HG03520 (cell line): ENCODE measurements around the gene GZF1.
"Not testable (repeated sequence)": the region's sequence is repeated elsewhere in the genome, so short reads cannot be mapped to it uniquely, and the experiment has no call there.

Experiments
- ATAC-seq: cut with Tn5 transposase; IDR thresholded peaks from one replicate; pipeline ENCODE4 v1.9.1; 2021; ENCODE audit warnings: mild to moderate bottlenecking, moderate library complexity; ENCODE audit not compliant: unreplicated experiment

The GZF1 gene

DNA sequence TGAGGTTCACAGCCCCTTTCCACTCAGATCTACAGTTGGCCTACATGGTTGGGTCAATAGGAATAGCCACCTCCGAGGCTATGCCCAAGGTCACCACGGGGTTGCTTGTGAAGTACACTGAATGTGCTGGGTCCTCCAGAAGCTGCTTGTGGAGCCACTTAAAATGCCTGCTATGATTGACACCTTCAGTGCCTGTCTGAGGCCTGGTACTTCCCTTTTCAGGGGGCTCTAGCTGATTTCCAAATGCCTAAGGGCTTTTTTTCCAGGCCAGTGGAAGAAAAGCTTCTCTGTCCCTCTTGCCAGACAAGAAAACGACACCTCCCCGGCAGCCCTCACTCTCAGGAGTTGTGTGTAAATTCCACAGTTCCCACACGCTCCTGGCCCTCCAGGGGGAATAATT, 17.6 kb upstream of the GZF1 start:
- ATAC-seq: no peak

- no peak for ATAC-seq
Observed at GRCh38 chr20:23346002-23346401, 16.0 kb upstream of the GZF1 start.

- ATAC-seq: no peak
Observed at GRCh38 chr20:23347791-23348190, 14.2 kb upstream of the GZF1 start.

DNA sequence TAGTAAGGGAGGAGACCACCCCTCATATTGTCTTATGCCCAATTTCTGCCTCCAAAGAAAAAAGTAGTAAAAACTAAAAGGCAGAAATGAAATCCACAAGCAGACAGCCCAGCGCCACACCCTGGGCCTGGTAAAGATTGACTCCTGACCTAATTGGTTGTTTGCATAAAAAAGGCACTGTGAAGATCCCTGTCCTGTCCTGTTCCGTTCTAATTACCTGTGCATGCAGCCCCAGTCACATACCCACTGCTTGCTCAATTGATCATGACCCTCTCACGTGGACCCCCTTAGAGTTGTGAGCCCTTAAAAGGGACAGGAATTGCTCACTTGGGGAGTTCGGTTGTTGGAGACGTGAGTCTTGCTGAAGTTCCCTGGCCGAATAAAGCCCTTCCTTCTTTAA, 13.5 kb upstream of the GZF1 start:
- ATAC-seq: not testable (repeated sequence)

GRCh38 chr20:23349338-23350195, 12.4 kb upstream of the GZF1 start:
- ATAC-seq: peak; percentile 27

GRCh38 chr20:23350196-23350903, 11.6 kb upstream of the GZF1 start, which contains the start of gene NXT1:
Gene NXT1 (plus strand): TSS chr20:23350791. CDS start chr20:23354042, 3,251 bp downstream.
- peak; percentile 82 for ATAC-seq

GRCh38 chr20:23350904-23351838, 10.8 kb upstream of the GZF1 start:
- peak; percentile 27 for ATAC-seq

GRCh38 chr20:23356203-23356602, 5.8 kb upstream of the GZF1 start:
- ATAC-seq: no peak

DNA sequence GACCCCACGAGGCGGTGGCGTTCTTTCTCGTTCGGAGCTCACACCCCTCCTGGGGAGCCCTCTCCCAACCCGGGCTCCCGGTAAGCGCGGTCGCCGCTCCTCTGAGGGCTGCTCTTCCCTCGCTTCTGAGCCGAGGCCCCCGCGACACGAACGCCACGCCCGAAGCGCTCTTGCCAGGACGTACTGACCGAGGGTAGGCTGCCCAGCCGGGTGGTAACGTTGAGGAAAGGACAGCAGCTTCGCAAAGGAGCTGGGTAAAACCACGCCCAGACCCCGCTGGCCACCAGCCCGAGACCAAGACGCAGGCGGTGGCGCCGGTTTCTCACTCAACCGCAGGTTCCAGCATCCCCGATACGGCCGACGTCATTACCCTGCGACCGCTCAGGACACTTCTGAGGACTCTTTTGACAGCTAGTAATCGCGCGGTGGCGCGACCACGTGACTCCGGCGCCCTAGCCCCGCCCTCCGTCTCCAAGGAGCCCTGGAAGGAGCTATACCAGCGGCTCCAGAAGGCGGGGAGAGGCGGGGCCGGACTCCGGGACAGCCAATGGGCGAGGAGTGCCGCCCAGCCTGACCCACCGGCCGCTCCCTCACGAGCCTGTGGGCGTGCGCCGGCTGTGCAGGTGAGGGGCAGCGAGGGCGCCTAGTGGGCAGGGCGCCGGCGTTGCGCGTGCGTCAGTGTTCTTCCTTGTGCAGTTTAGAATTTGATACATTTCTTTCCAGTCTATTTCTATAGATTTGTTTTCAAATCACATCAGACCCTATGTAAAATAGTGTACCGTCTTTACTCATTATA, 4.0 kb upstream of the GZF1 start:
- ATAC-seq: peak; percentile 61

- no peak for ATAC-seq
Observed at GRCh38 chr20:23358563-23358906, 3.4 kb upstream of the GZF1 start.

GRCh38 chr20:23358923-23359593, 2.9 kb upstream of the GZF1 start:
- ATAC-seq: no peak

- ATAC-seq: no peak
Observed at GRCh38 chr20:23360531-23360930, 1.5 kb upstream of the GZF1 start.

DNA sequence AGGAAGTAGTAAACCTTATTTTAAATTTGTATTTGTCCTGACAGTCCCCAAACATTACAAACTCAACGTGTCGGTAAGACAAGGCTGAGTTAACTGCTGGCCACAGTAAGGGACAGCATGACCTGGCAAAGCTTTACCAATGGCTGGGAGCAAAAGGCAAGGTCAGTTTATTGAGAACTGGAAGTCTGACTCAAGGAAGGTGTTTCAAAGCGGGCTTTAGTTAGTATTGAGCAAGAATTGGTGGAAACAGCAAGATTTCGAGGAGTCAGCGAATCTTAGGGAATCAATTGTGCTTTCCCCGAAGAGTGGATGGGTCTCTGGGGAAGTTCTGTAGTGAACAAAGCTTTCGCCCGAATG, 885 bp upstream of the GZF1 start:
- ATAC-seq: no peak

GRCh38 chr20:23362392-23363256, 642 bp downstream of the GZF1 start:
- peak; percentile 11 for ATAC-seq

GRCh38 chr20:23363257-23363649, 1.3 kb downstream of the GZF1 start:
- no peak for ATAC-seq

DNA sequence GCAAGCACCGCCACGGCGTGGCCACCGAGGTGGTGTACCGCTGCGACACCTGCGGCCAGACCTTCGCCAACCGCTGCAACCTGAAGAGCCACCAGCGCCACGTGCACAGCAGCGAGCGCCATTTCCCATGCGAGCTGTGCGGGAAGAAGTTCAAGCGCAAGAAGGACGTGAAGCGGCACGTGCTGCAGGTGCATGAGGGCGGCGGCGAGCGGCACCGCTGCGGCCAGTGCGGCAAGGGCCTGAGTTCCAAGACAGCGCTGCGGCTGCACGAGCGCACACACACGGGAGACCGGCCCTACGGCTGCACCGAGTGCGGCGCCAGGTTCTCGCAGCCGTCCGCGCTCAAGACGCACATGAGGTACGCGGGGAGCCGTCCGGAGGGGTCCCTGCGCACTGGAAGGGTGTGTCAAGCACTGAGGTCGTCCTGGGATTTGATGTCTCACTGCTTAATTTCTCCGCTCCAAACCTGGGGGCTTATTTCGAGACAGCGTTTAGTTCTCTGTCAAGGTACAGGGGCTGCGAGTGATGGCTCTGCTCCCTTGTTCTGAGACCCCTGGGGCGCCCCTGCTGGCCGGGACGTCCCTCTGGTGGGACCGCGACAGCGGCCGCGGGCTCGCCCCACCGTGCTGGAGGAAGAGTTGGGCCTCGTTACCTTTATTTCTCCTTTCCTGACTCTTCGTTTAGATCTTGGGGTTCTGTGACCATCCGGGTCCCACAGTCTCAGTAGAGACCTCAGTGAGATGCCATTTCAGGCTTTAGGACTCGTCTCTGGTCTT, 3.6 kb downstream of the GZF1 start:
- ATAC-seq: no peak

- ATAC-seq: no peak
Observed at GRCh38 chr20:23366384-23366783, 4.4 kb downstream of the GZF1 start.

GRCh38 chr20:23367770-23368169, 5.8 kb downstream of the GZF1 start:
- no peak for ATAC-seq
